Ramos (cell line): ENCODE measurements around the gene ARHGAP22.

ENCODE experiments used
- in situ Hi-C: fragments of 300-500 bp; cut with MboI; formaldehyde crosslinking; loops from one replicate; pipeline ENCODE4 v1.14.3; 2022; ENCODE audit warnings: low sequenced_read_pairs; ENCODE audit not compliant: unreplicated experiment

ARHGAP22 gene

DNA sequence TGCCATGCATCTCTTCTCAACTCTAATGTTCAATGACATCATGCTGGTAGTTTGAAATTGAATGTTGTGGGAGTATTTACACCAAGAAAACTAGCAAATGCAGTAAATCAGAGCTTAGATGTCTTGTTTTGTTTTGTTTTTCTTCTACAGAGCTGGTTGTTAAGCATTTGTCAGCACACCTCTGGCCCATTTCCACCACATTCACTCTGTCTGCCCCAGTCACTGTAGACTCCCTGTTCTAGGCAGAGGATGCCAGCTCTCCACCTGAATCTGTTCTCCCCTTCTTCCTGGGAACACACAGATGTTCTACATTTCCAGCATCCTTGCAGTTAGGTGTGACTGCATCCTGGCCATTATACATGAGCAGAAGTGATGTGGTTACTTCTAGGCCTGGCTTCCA, 4.1 kb upstream of the ARHGAP22 start:
- in situ Hi-C loops: no loop called here

DNA sequence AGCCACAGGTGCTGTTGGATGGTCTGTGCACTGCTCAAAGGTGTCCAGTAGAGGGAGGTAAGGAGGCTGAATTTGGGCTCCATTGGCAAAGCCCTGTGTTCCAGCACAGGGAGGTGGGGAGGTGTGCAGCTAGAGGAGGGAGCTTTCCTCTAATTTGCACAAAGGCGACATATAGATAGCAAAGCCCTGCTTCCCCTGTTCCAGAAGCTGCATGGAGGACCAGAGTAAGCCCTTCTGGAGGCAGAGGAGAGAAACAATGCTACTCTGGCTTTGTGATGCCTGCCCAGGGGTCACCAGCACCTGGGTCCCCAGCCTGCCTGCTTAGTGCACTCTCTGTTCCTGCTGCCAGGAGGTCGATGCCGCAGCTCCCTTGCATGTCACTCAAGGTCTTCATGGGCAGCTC, 3.4 kb upstream of the ARHGAP22 start:
- in situ Hi-C loops: no loop called here

DNA sequence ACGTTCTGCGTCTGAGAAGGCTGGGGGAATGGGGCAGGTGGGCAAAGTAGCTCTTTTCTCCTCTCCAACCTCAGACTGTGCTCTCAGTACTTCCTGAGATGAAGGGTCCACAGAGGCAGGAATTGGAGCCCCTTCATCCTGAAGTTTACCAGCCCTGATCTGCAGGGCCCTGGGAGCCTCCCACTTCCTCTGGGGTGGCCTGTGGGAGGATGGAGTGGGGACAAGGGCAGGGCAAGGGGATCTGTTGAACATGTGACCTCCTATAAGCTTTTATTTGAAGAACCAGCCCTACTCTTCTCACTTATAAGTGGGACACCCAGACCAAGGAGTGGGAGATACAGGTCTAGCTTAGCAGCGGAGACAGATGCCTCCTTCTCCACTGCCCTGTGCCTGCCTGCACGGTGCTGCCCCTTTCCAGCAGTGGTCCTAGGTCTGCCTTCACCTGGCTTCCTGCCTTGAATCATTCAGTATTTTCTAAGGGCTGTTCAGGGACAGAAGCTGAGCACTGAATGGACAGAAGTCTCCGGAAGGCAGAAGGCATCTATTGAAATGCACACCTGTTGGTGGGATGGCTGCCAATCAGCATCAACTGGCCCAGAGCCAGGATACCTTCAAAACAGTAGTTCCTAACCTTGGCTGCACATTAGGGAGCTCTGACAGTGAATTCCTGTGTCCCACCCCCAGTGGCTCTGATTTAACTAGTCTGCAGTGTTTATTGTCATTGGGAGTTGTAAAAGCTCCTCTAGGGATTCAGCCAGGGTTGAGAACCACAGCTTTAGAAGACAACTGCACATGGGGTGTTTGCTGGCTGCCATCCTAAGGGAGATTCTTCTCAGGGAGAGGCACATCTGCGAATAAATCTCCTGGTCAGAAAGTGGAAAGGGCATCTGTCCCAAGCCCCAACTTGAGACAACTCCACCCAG, 2.7 kb upstream of the ARHGAP22 start:
- in situ Hi-C loops: no loop called here

DNA sequence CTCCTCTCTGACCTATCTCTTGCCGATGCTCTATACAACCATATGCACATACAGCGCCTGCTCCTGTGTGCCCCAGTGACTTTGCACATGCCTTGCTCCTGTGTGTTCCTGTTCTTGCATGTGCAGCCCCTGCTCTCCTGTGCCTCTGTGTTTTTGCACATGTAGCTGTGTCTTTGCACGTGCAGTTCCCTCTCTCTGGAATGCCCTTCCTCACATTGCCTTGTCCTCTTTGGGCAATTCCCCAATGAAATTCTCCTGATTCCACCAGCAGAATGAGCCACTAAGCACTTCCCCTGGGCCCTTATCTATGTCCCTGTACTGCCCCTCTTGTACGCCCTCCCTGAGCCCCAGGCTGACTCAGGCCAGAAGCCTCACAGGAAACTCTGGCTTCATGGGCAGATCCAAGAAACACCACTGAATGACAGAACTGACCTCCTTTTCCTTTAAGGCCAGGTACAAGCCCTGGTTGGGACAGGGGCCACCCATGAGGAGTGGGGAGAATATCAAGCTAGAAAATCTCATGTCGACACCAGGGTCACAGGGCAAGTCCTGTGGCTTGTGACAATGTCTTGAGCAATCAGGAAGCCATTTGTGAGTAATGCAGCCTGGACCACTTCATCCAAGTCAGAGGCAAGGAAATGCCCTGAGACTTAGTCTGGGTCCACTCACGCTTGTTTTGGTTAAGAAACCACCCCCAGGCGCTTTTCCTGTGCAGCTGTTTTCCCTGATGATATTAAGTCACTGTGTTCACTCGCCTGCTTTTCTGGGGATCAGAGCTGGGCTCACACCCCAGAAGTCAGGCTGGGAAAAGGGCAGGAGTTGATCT, 1.9 kb upstream of the ARHGAP22 start:
- in situ Hi-C loops: no loop called here

DNA sequence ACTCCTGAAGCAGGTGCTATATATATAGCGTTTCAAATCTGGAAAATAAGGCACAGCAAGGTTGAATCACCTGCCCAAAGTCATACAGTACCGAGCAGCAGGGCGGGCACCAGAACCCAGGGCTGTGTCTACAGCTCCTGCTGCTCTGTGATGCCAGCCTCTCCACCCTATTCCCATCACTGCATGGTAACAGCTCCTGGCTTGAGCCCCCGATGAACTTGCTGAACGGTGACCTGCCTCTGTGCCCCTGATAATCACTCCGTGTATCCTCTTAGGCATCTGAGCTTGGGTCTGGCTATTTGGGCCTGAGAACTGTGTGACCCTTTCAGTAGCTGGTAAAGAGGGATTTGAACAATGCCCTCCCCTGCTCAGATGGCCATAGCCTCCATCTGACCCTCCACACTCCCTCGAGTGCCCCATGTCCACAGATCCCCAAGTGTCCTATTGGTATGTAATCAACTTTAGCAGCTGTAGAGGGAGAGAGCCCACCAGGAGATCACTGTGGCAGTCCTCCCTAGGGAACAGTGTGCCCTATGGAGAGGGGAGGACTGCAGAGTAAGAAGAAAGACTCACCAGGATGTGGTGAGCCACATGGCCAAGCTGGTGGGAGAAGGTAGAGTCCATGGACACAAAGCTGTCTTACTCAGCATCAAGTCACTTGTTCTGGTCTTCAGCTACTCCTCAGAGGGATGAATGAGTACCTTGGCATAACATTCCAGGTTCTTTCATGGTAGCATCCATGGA, 1.1 kb upstream of the ARHGAP22 start:
- in situ Hi-C loops: no loop called here

DNA sequence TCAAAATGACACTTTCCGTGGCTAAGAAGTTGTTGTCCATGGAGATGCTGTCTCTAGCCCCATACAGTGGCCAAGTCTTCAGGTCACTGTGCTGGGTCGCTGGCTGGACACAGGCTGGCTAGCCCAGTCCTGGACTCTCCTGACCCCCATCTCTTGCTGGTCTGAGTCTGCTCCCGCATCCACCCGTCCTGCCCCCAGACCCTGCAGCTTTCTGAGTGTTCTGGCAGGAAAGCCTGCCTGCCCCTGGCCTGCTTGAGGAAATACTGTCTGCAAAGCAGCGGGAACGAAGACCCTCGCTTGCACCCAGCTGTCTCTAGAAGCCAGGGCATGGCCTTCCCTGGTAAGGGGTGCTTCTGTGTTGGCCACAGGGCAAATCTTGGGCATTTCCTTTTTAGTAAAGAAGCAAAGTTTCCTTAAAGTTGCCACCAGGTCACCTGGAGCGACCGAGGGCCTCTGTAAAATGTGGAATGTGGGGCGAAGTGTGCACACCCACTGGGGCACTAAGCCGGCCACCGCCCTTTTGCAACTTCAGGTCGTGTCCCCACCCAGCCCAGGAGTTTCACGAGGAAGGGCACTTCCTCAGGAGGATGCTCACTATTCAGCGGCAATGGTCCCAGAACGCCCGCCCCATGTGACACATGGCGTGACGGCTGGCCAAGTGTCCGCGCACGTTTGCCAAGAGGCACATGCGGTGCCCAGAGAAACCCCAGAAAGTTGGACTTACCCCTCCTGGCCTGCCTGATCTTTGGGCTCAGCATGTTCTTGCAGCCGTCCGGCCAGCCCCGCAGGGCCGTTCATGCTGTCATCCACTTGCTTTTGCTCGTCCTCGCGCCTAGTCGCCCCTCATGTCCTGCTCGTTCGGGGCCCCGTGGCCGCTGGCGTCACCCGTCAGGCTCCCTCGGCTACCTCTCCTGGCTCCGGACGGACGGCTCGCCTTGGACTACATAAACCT, 558 bp downstream of the ARHGAP22 start:
- in situ Hi-C loops: no loop called here

DNA sequence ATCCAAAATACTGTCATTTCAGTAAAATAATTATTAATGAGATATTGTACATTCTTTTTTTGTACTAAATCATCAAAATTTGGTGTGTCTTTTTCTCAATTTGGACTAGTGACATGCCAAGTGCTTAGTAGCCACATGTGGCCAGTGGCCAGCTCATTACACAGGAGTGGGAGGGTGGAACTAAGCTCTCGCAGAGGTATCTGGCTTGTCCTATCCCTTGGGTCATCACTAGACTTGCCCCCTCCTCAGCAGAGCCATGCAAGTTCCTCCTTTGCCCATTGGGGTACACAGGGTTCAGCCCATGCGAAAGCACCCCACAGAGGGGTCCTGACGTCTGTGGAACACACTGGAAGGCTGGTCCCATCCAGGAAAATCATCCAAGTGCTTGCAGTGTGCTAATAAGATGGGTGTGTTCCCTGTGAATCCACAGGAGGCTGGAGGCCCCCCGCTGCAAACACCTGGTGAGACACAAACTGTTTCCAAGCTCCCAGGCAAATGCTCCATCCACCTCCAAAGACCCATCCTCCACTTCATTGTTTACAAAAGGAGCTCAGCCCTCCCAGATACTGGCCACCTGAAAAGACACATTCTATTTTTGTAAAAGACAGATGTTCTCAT, 1.3 kb downstream of the ARHGAP22 start:
- in situ Hi-C loops: no loop called here

DNA sequence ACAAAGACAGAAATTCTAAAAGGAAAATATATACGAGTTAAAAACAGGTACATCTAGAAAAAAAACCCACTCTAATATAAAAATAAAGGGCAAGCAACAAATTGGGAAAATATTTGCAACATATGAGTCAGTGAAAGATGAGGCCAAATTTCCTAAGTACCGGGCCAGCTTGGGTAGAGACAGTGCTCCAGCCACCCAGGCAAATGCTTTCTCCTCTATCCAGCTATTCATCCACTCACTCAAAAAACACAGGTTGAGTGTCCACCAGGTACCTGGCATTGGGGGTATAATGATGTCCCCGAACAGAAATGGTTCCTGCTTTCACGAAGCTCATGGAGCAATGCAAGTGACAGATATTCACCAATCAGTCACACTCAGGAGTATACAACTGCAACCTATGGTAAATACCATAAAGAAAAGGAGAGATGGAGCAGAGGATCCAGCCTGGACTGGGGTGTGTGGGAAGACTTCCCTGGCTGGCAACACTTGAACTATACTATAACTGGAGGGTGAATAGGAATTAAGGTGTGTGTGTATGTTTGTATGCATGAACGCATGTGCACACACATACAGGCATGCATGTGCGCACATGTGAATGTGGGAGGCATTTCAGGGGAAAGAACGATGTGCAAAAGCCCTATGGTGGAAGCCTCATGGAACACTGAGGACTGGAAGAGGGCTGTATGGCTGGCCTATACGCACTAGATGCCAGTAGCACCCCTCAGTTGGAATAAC, 2.3 kb downstream of the ARHGAP22 start:
- in situ Hi-C loops: no loop called here

DNA sequence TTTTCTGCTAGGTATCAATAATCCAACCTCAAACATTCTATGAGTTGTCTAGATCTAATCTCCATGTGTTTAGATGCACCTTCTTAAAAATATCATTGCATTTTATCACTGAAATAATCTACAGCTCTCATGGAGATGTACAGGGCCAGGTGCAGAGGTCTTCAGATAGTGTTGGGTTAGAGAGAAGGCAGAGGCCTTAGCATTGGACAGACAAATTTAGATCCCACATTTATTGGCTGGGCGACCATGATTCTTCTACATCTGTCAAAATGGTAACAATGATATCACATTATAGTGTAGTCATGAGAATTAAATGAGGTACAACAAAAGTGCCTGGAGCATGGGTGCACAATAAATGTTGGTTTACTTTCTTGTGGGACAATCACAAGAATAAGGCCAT, 3.1 kb downstream of the ARHGAP22 start:
- in situ Hi-C loops: no loop called here

DNA sequence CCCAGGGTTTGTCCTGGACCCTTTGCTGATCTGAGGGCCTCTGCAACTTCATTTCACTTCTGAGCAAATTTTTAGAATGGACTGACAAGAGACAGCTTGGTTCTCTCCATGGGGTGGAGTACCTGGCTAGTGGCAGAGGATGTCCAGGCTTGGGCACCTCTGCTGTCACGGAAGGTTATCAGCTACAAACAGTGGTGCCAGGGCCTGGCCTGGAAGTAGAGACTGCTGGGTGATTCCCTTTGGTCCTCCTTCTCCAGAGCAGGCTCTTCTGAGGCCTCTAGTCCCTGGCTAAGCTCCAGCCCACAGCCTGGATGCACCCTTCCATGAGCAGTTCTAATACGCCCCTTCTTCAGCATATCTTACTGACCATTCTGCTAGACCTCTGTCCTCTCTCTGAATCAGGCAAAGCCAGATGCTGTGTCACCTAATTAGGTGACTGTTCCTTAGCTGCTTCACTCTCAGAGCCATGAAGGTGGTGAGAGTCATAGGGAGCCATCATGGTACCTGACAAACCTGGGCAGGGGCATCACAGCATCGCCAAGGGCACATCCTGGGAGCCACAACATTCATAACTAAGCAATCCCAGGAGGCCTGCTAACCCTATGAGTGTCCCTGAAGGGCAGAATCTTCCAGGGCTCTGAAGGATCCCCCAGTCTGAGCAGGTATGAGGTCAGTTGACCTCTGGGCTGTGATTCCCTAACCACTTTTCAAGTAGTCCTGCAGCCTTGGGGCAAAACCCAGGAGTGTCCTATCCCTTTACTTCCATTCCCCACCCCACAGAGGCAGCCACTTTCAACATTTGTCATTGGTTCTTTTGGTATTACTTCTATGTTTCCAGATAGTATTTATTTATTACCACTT, 4.0 kb downstream of the ARHGAP22 start:
- in situ Hi-C loops: no loop called here

DNA sequence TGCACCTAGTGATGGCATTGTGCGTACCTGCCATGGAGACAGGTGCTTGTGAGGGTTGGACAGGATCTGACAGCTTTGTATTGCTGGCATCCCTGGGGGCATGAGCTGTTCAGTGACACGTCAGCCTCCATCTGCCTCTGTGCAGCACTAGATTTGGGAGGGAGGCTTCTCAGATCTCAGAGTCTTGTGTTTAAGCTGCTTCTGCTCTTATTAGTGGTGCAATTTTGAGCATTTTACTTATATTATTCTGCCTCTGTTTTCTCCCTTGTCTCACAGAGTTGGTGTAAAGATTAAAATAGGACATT, 5.1 kb downstream of the ARHGAP22 start:
- in situ Hi-C loops: no loop called here

DNA sequence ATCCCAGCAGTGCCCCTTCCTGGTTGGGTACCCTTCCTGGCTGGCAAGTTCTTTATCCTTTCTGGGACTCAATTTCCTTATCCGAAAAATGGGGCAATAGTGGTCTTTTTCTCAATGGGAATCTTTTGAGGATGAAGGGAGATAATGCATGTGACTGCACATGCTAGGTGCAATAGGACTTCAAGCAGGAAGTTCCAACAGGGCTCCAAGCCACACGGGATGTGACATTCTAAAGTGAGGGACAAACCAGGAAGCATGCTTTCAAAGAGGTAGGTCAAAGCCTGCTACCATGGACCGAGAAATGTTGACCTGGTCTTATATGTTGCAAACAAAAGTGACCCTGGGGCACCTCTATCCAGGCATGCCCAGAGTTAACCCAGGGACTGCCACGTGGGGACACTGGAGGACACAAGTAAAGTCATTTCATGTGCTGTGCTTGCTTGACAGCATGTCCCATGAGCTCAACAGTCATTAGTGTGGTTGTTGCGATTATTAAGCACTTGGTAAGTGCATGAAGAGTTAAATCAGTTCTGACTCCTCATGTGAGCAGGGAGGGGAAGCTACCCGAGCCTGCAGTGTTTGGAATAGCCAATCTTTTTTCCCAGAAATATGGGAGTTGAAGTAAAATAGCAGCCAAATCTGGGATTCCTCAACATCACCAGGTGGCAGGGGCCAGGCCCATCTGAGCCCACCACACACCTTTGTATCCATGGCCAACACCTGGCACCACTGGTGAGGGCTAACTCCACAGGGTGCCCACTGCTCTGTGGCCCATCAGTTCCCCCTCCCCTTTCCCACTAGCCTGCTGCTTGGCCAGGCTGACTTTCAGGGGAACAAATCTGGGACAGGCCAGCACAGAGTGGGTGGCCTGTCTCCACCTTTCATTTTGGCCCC, 5.7 kb downstream of the ARHGAP22 start:
- in situ Hi-C loops: no loop called here

DNA sequence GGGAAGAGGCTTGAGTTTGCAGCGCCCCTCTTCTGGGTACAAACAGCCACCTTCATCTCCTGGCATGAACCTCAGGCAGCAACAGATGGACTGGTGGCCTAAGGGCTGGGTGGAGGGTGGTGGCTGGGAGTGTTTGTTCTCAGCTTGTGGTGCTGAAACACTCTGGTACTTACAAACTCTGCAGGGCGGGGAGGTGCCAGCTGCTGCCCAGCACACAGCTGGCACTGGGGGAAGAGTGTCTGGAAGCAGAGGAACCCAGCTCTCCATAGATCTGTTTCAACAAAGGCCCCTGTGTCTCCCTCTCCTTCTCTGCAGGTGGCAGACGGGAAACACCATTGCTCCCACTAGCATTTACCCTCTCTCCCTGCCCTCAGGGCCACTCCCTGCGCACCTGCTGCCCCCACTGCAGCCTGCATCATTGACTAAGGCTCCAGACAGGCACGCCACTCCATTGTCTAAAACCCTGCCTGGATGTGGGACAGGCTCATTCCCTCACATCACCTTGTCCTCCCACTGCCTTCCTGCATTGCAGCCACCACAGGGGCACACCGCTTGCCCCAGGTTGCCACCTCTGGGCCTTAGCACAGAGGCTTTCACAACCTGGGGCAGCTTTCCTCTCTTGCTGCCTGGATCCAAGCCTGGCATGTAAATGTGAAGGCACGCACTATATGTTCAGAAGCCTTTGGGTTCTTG, 6.5 kb downstream of the ARHGAP22 start:
- in situ Hi-C loops: no loop called here

DNA sequence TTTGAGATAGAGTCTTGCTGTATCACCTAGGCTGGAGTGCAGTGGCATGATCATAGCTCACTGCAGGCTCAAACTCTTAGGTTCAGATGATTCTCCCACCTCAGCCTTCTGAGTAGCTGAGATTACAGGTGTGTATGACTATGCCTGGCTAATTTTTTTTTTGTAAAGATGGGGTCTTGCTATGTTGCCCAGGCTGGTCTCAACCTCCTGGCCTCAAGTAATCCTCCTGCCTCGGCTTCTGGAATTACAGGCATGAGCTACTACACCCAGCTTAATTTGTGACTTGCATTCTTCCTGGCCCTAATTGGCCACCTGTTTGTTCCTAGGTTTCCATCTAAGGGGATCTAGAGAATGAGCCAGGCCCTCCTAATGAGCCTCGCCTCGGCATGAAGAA, 9.3 kb downstream of the ARHGAP22 start:
- in situ Hi-C loops: no loop called here

DNA sequence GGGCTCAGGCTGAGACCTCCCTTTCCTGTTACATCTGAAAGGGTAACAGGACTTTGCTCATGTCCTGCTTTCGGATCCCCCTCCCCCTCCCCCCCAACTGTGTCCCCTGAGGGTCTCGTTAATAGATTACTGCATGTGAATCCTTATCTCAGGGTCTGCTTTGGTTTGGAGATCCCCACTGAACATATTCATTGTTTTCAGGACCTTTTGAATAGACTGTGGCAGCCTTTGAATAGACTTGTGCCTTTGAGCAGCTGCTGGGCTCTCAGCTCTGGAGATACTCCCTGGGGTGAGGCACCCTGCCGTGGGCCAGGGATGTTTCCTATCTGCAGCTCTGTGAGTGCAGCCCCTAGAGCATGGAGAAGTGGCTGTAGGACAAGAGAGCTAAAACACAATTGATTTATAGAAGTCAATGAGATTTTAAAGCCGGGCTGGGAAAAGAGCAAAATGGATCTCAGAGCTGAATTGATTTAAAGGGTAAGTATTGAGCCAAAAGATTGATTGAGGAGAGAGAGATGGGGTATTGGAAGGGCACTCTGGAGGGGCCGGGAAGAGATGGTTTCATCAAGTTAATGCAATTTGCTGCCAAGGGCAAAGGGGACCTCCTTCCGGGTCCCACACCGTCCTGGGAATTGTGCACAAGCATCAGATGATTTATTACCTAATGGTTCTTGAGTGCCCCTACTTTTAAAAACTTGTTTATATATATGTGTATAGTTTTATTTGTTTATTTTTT, 9.9 kb downstream of the ARHGAP22 start:
- in situ Hi-C loops: no loop called here

DNA sequence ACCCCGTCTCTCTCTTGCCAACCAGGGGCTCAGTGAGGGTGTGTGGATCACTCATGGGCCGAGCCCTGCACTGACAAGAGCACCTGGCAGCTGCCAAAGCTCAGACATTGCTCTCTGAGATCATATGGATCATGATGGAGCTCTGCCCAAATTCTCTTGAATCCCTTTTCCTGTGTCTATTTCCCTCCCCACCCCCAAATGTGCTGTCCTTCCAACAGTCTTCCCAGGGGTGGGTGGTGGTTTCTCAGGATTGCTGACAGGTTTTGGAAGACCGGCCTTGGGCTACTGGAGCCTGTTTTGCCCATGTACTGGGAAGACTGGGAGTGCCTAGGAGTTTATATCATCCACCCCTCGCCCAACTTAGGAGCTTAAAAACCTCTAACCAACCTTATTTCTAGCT, 10.5 kb downstream of the ARHGAP22 start:
- in situ Hi-C loops: no loop called here
